GM23248 (cell line): Measurements from ENCODE around the gene FLAD1. TPM values are rescaled to one million over a fixed set of nuclear protein-coding genes. Genes with fewer than 3 reads are reported as not detected.
A peak's percentile ranks its signal among the peaks of the same experiment; 100 is the strongest.

Experiments used
- DNase-seq: peaks from one replicate; pipeline ENCODE4 v3.0.0-alpha.2; 2015
- H2AFZ ChIP-seq: fragments of 200-600 bp; sonication (generic); 2 replicates; pipeline ENCODE4 v1.6.1; 2016; ENCODE audit warnings: antibody characterized with exemption
- H3F3A ChIP-seq: fragments of 200-600 bp; sonication (generic); 2 replicates; pipeline ENCODE4 v1.6.1; 2016; ENCODE audit warnings: mild to moderate bottlenecking, antibody characterized with exemption, mixed run types; ENCODE audit not compliant: insufficient read depth
- H3K27ac ChIP-seq: fragments of 200-600 bp; sonication (generic); 2 replicates; pipeline ENCODE4 v1.5.1; 2016; ENCODE audit warnings: mild to moderate bottlenecking
- H3K27me3 ChIP-seq: fragments of 200-600 bp; sonication (generic); replicated peaks from 2 replicates; pipeline ENCODE4 v1.6.1; 2016; ENCODE audit warnings: mild to moderate bottlenecking; ENCODE audit not compliant: insufficient read depth
- H3K36me3 ChIP-seq: fragments of 200-600 bp; sonication (generic); 2 replicates; pipeline ENCODE4 v1.6.1; 2016; ENCODE audit warnings: low read depth, mild to moderate bottlenecking
- H3K4me1 ChIP-seq: fragments of 200-600 bp; sonication (generic); 2 replicates; pipeline ENCODE4 v1.6.1; 2016; ENCODE audit warnings: mild to moderate bottlenecking; ENCODE audit not compliant: insufficient read depth
- H3K4me2 ChIP-seq: fragments of 200-600 bp; sonication (generic); one replicate; pipeline ENCODE4 v1.6.1; 2016; ENCODE audit warnings: mild to moderate bottlenecking; ENCODE audit not compliant: unreplicated experiment
- H3K4me3 ChIP-seq: fragments of 200-600 bp; sonication (generic); 2 replicates; pipeline ENCODE4 v1.5.1; 2016; ENCODE audit warnings: mild to moderate bottlenecking
- H3K79me2 ChIP-seq: fragments of 200-600 bp; sonication (generic); 2 replicates; pipeline ENCODE4 v1.6.1; 2016; ENCODE audit warnings: mild to moderate bottlenecking; ENCODE audit not compliant: insufficient read depth
- H3K9ac ChIP-seq: fragments of 200-600 bp; sonication (generic); 2 replicates; pipeline ENCODE4 v1.6.1; 2016; ENCODE audit warnings: mild to moderate bottlenecking
- H3K9me2 ChIP-seq: fragments of 200-600 bp; sonication (generic); 2 replicates; pipeline ENCODE4 v1.6.1; 2016; ENCODE audit warnings: mixed run types, mild to moderate bottlenecking, moderate library complexity; ENCODE audit not compliant: insufficient read depth
- H3K9me3 ChIP-seq: fragments of 200-600 bp; sonication (generic); one replicate; pipeline ENCODE4 v1.6.1; 2017; ENCODE audit warnings: low read depth
- H4K20me1 ChIP-seq: fragments of 200-600 bp; sonication (generic); 2 replicates; pipeline ENCODE4 v1.6.0; 2016; ENCODE audit not compliant: insufficient read depth
- EZH2 ChIP-seq: fragments of 200-600 bp; sonication (generic); IDR thresholded peaks from 2 replicates; pipeline ENCODE4 v1.6.1; 2018; ENCODE audit warnings: antibody characterized with exemption, mild to moderate bottlenecking; ENCODE audit not compliant: insufficient read depth, poor library complexity, severe bottlenecking
- EZH2phosphoT487 ChIP-seq: fragments of 200-600 bp; sonication (generic); IDR thresholded peaks from 2 replicates; pipeline ENCODE4 v1.6.1; 2018; ENCODE audit warnings: antibody characterized with exemption, moderate library complexity, mild to moderate bottlenecking, low read depth; ENCODE audit not compliant: insufficient read depth
- WGBS, 2 experiments: methylation state at CpG; one replicate each; pipeline ENCODE4 v1.1.6; 2015 to 2017; ENCODE audit warnings: low lambda C conversion rate in 2 of 2, low coverage in 1 of 2; ENCODE audit errors: missing lambda C conversion rate in 2 of 2; 5-methylcytosine and 5-hydroxymethylcytosine counted together
- in situ Hi-C: fragments of 300-500 bp; cut with MboI; formaldehyde crosslinking; loops from 2 replicates; pipeline ENCODE4 v1.15.0; 2020
- polyA plus RNA-seq: library from polyadenylated mRNA; unstranded; fragments of >200 nt; fragmentation: Nextera tagmentation; extraction: Ambion mirVana; gene quantifications from 2 replicates; pipeline ENCODE4 v1.2.1, GENCODE V29; 2016
- total RNA-seq: library from RNA; depleted of rRNA; stranded (reverse); fragments of >200 nt; shearing (Covaris generic); gene quantifications from 2 replicates; pipeline ENCODE4 v1.2.3, GENCODE V29; 2014

The FLAD1 gene
- total and polyA plus RNA-seq, 2 experiments from 2014 or later: 21.3 to 30.2 TPM

GRCh38 chr1:154998201-154998780, 15.1 kb downstream of the FLAD1 start:
- Histone ChIP-seq H3K27me3 (no peaks in the 10 kb centered on the region), H3K27ac (no peak overlapping the region), H2AFZ (no peak overlapping the region), H3F3A (peaks cover 5% of the 10 kb centered on the region; the same call in 1 of the 2 replicates), H3K4me2 (no peak overlapping the region), H3K9ac (no peak overlapping the region), H3K79me2 (peaks cover 6% of the 10 kb centered on the region), H4K20me1 (no peaks in the 10 kb centered on the region), H3K4me3 (no peak overlapping the region), H3K9me3 (no peaks in the 10 kb centered on the region), H3K36me3 (no peaks in the 10 kb centered on the region), H3K4me1 (peaks cover 10% of the 10 kb centered on the region), H3K9me2 (no peaks in the 10 kb centered on the region)
- TF ChIP-seq EZH2phosphoT487 (no peak), EZH2 (no peak)
- DNase-seq: no peak
- 75 to 79% methylated on average over 15 to 16 of the region's 16 CpGs for WGBS, 2 experiments
- in situ Hi-C loops: no loop called here

- peak; percentile 81 for DNase-seq
- peaks cover 13% of the 10 kb centered on the region for H3K79me2 ChIP-seq
- in situ Hi-C loops: no loop called here
These were observed 15.8 kb downstream of the FLAD1 start for GRCh38 chr1:154998818-154999570.

GRCh38 chr1:154999571-155000410, 16.6 kb downstream of the FLAD1 start:
- Histone ChIP-seq H3K27me3 (no peaks in the 10 kb centered on the region), H4K20me1 (no peaks in the 10 kb centered on the region), H2AFZ (peak overlapping the region; percentile 76), H3K79me2 (peaks cover 21% of the 10 kb centered on the region), H3K4me1 (peaks cover 17% of the 10 kb centered on the region), H3K27ac (peak overlapping the region; percentile 21), H3K9me2 (no peaks in the 10 kb centered on the region), H3K36me3 (no peaks in the 10 kb centered on the region), H3K4me3 (peak overlapping the region; percentile 63), H3K9me3 (no peaks in the 10 kb centered on the region), H3F3A (peaks cover 5% of the 10 kb centered on the region; the same call in 1 of the 2 replicates), H3K4me2 (peak overlapping the region; percentile 79), H3K9ac (peak overlapping the region; percentile 43)
- DNase-seq: peak; percentile 35
- WGBS, 2 experiments: 4% methylated on average over 24 to 45 of the region's 50 CpGs
- in situ Hi-C loops: no loop called here
- TF ChIP-seq EZH2: no peak

More at GRCh38 chr1:154998818-154999570, 15.8 kb downstream of the FLAD1 start:
- H3K27me3 ChIP-seq: no peaks in the 10 kb centered on the region
- peaks cover 5% of the 10 kb centered on the region; the same call in 1 of the 2 replicates for H3F3A ChIP-seq
- peak overlapping the region; percentile 76 for H2AFZ ChIP-seq
- no peaks in the 10 kb centered on the region for H3K9me3 ChIP-seq
- 12 to 15% methylated on average over 34 to 38 of the region's 40 CpGs for WGBS, 2 experiments
- H3K4me1 ChIP-seq: peaks cover 10% of the 10 kb centered on the region
- no peak for TF ChIP-seq EZH2phosphoT487
- no peak for TF ChIP-seq EZH2
- peak overlapping the region; percentile 43 for H3K9ac ChIP-seq
- H3K4me2 ChIP-seq: peak overlapping the region; percentile 79
- H3K9me2 ChIP-seq: no peaks in the 10 kb centered on the region
- H3K4me3 ChIP-seq: peak overlapping the region; percentile 63
- no peak overlapping the region; the same call in 1 of the 2 replicates for H3K27ac ChIP-seq
- H4K20me1 ChIP-seq: no peaks in the 10 kb centered on the region
- no peaks in the 10 kb centered on the region for H3K36me3 ChIP-seq

- Histone ChIP-seq H3F3A (peaks cover 5% of the 10 kb centered on the region; the same call in 1 of the 2 replicates), H3K9me3 (no peaks in the 10 kb centered on the region), H3K79me2 (peaks cover 27% of the 10 kb centered on the region), H4K20me1 (no peaks in the 10 kb centered on the region), H3K4me2 (peak overlapping the region; percentile 89), H3K36me3 (no peaks in the 10 kb centered on the region), H3K27me3 (no peaks in the 10 kb centered on the region), H3K9me2 (no peaks in the 10 kb centered on the region), H3K27ac (peak overlapping the region; percentile 67), H2AFZ (peak overlapping the region; percentile 76; the same call in 1 of the 2 replicates), H3K4me1 (peaks cover 22% of the 10 kb centered on the region), H3K9ac (peak overlapping the region; percentile 75), H3K4me3 (peak overlapping the region; percentile 80)
- TF ChIP-seq EZH2: no peak
- no peak for TF ChIP-seq EZH2phosphoT487
- DNase-seq: peak; percentile 38
- 0 to 4% methylated on average over 1 to 13 of the region's 13 CpGs for WGBS, 2 experiments
- in situ Hi-C loops: no loop called here
These were observed 17.2 kb downstream of the FLAD1 start for GRCh38 chr1:155000411-155000725.
